ENCODE data around the gene MFRP.

Gene MFRP

DNA sequence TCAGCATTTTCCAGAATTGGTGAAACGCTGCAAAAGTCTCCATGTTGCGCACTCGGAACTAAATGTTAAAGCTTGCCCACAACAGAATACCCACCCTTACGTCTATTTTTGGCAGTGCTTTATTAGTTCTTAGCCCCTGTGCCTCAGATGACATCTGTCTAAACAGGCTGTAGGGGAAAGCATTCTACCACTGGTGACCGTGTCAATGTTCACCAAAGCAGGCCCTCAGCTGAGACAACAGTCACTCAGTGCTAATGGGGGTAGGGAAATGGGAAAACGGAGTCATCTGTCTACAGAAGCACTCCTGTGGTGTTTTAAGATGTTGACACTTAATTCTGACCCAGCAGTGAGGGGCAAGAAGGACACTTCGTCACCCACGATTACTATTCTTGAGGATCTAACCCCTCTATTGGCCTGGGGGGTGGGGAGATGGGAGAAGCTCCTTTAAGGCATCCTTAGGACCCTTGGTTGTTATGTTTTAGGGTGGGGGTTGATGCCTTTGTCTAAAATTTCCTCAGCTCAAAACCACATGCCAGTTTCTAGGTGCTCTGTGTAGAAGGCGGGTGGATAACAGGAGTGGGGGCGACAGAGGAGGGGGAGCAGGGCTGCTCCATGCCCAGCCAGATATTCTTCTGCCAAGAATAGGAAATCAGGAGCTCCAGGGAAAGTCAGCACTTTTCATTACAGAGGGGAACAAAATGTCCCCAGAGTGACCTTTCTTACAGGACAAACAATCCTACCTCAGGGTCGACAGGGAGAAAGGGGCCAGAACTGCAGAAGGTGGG, 15.6 kb upstream of the MFRP start:
- no peak for TF ChIP-seq CTCF (IDR thresholded peaks at IDR 0.05; ENCODE audit: insufficient read depth, missing control alignments)
- DNase-seq (ENCODE audit: insufficient read length, low spot score) (no peak), FAIRE-seq (no peak)

GRCh38 chr11:119361056-119361787, 14.7 kb upstream of the MFRP start:
- DNase-seq (ENCODE audit: insufficient read length, low spot score) (no peak), FAIRE-seq (peak; percentile 16)
- TF ChIP-seq CTCF (IDR thresholded peaks at IDR 0.05; ENCODE audit: insufficient read depth, missing control alignments), result no peak

DNA sequence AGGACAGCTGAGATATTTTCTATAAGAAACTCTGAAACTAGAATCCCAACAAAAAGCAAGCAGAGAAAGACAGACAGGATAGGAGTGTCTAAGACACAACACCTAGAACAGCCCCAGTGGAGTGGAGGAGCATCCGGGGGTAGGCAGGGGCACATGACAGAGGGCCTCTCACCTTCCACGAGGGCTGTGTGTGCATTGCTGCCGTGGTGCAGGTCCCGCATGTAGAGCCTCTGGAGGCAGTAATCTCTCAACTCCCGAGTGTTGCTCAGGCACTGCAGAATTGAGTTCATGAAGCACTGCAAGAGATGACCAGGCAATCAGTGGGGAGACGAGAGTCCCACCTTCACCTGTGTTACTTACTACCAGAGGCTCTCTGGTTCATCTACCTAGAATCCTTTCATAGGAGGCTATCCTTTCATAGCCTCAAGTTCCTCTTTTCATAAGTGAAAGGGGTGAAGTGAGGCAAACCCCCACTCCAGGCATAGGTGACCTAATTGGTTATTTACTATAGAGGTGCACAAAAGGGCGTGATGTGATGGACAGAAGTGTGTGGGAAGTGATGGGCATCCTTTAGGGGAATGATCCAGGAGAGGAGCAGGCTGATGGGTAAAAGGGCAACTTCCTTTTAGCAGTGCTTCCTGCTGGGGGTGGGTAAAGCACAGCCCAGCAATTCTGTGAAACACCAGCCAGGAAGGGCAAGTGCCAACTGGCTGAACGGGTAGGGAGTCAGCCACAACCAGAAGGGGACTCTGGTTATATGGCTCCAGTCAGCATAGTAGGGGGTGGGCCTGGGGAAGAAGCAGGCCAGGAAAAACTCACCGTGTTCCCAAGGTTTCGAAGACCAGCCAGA, 13.1 kb upstream of the MFRP start:
- no peak for FAIRE-seq

DNA sequence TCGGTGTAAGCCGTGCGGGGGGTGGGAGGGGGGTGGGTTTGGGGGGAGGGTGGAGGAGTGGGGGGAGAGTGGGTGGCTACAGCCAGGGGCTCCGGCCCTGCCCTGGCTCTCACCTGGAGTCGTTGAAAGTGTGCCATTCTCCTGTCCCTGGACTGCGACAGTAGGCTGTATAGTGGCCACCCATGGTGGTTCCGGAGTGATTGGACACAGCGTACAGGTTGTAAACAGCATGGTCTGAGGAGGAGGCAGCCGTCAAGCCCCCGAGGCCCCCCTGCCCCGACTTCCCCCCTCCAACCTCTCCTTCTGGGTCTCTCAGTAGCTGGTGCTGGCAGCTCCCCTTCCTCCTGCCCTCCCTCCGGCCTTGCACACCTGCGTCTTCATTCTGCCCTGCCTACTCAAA, 10.6 kb upstream of the MFRP start:
- DNase-seq (ENCODE audit: insufficient read length, low spot score), result no peak
- FAIRE-seq, result no peak
- TF ChIP-seq CTCF (IDR thresholded peaks at IDR 0.05; ENCODE audit: insufficient read depth, missing control alignments), result no peak

More for the DNA sequence above, 13.1 kb upstream of the MFRP start:
- no peak for TF ChIP-seq CTCF (IDR thresholded peaks at IDR 0.05; ENCODE audit: insufficient read depth, missing control alignments)
- DNase-seq (ENCODE audit: insufficient read length, low spot score), result no peak

- FAIRE-seq (no peak), DNase-seq (ENCODE audit: insufficient read length, low spot score) (peak; percentile 91)
- TF ChIP-seq CTCF (IDR thresholded peaks at IDR 0.05; ENCODE audit: insufficient read depth, missing control alignments), result peak; percentile 76
Measured at GRCh38 chr11:119356349-119357031, 10.0 kb upstream of the MFRP start.

GRCh38 chr11:119355091-119355843, 8.8 kb upstream of the MFRP start:
- TF ChIP-seq CTCF (IDR thresholded peaks at IDR 0.05; ENCODE audit: insufficient read depth, missing control alignments), result no peak
- FAIRE-seq, result no peak
- DNase-seq (ENCODE audit: insufficient read length, low spot score), result no peak
